Smooth muscle cell (in vitro differentiated cells): ENCODE measurements around the gene NPNT. TPM values are rescaled to one million over a fixed set of nuclear protein-coding genes. Genes with fewer than 3 reads are reported as not detected.
A peak's percentile ranks its signal among the peaks of the same experiment; 100 is the strongest.

ENCODE experiments used
- DNase-seq: peaks from one replicate; lab custom pipeline; 2025; ENCODE audit not compliant: unreplicated experiment; lab: John Stamatoyannopoulos, UW
- H2AFZ ChIP-seq: fragments of 200-600 bp; sonication (generic); 2 replicates; pipeline ENCODE4 v1.6.0; 2016; ENCODE audit warnings: antibody characterized with exemption, low read depth, mild to moderate bottlenecking
- H3F3A ChIP-seq: fragments of 200-600 bp; sonication (generic); 2 replicates; pipeline ENCODE4 v1.6.0; 2017; ENCODE audit warnings: antibody characterized with exemption, low read depth
- H3K27ac ChIP-seq: fragments of 200-600 bp; sonication (generic); 2 replicates; pipeline ENCODE4 v1.5.1; 2016; ENCODE audit warnings: low read depth, mild to moderate bottlenecking
- H3K27me3 ChIP-seq: fragments of 200-600 bp; sonication (generic); 2 replicates; pipeline ENCODE4 v1.6.1; 2016; ENCODE audit warnings: low read depth, mild to moderate bottlenecking
- H3K36me3 ChIP-seq: fragments of 200-600 bp; sonication (generic); 2 replicates; pipeline ENCODE4 v1.5.1; 2016; ENCODE audit warnings: low read depth
- H3K4me1 ChIP-seq: fragments of 200-600 bp; sonication (generic); 2 replicates; pipeline ENCODE4 v1.5.1; 2016; ENCODE audit warnings: low read depth
- H3K4me2 ChIP-seq: fragments of 200-600 bp; sonication (generic); 2 replicates; pipeline ENCODE4 v1.6.0; 2016; ENCODE audit warnings: mild to moderate bottlenecking
- H3K4me3 ChIP-seq: fragments of 200-600 bp; sonication (generic); 2 replicates; pipeline ENCODE4 v1.5.1; 2016; ENCODE audit warnings: mild to moderate bottlenecking
- H3K79me2 ChIP-seq: fragments of 200-600 bp; sonication (generic); 2 replicates; pipeline ENCODE4 v1.6.0; 2016; ENCODE audit warnings: low read depth, mild to moderate bottlenecking
- H3K9ac ChIP-seq: fragments of 200-600 bp; sonication (generic); 2 replicates; pipeline ENCODE4 v1.6.0; 2016; ENCODE audit warnings: low read depth
- H3K9me3 ChIP-seq: fragments of 200-600 bp; sonication (generic); replicated peaks from 2 replicates; pipeline ENCODE4 v1.5.1; 2016; ENCODE audit warnings: low read depth
- H4K20me1 ChIP-seq: fragments of 200-600 bp; sonication (generic); 2 replicates; pipeline ENCODE4 v1.6.0; 2016; ENCODE audit warnings: low read depth
- WGBS: methylation state at CpG from one replicate; pipeline ENCODE4 v1.1.7; 2016; ENCODE audit warnings: low lambda C conversion rate; 5-methylcytosine and 5-hydroxymethylcytosine counted together
- polyA plus RNA-seq: library from polyadenylated mRNA; unstranded; fragments of >200 nt; fragmentation: Nextera tagmentation; extraction: Ambion mirVana; gene quantifications from 2 replicates; pipeline ENCODE4 v1.2.1, GENCODE V29; 2016
- total RNA-seq: library from RNA; depleted of rRNA; stranded (reverse); fragments of >200 nt; gene quantifications from 2 replicates; pipeline ENCODE4 v1.2.3, GENCODE V29; 2014
- TF ChIP-seq, protein P1 (sequence below): fragments of 200-600 bp; sonication (generic); IDR thresholded peaks from 2 replicates; pipeline ENCODE4 v1.5.1; 2017; ENCODE audit warnings: borderline replicate concordance, mild to moderate bottlenecking, antibody characterized with exemption; ENCODE audit not compliant: insufficient read depth, poor library complexity, severe bottlenecking

The NPNT gene
- total and polyA plus RNA-seq, 2 experiments from 2014 or later: 0.43 to 0.45 TPM

DNA sequence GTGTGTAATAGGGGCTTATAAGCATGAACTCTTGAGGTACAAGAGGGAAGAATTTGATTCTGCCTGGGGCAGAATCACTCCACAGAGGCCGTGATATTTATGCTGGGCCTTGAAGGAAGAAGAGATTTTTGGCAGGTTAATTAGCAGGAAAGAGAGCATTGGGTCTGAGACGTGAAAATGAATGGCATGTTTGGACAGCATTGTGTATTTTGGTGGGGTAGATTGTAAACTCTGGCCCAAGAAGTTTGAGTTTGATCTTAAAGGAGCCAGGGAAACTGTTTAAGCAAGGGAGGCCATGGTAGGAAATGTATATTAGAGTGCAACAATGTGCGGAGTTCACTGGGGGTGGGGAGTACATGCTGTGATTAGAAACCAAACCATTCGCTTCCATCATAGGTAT is 62.4 kb downstream of the NPNT start:
- no peaks in the 10 kb centered on the region for H3K9me3 ChIP-seq
- no peak overlapping the region for H3K4me2 ChIP-seq
- H3K27ac ChIP-seq: no peak overlapping the region
- H3K36me3 ChIP-seq: no peaks in the 10 kb centered on the region
- TF ChIP-seq, protein P1, sequence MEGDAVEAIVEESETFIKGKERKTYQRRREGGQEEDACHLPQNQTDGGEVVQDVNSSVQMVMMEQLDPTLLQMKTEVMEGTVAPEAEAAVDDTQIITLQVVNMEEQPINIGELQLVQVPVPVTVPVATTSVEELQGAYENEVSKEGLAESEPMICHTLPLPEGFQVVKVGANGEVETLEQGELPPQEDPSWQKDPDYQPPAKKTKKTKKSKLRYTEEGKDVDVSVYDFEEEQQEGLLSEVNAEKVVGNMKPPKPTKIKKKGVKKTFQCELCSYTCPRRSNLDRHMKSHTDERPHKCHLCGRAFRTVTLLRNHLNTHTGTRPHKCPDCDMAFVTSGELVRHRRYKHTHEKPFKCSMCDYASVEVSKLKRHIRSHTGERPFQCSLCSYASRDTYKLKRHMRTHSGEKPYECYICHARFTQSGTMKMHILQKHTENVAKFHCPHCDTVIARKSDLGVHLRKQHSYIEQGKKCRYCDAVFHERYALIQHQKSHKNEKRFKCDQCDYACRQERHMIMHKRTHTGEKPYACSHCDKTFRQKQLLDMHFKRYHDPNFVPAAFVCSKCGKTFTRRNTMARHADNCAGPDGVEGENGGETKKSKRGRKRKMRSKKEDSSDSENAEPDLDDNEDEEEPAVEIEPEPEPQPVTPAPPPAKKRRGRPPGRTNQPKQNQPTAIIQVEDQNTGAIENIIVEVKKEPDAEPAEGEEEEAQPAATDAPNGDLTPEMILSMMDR: no peak
- H3F3A ChIP-seq: no peaks in the 10 kb centered on the region
- peaks cover 4% of the 10 kb centered on the region for H3K4me1 ChIP-seq
- DNase-seq: no peak
- H3K79me2 ChIP-seq: no peaks in the 10 kb centered on the region
- no peak overlapping the region for H3K4me3 ChIP-seq
- H4K20me1 ChIP-seq: no peaks in the 10 kb centered on the region
- no peak overlapping the region for H2AFZ ChIP-seq
- H3K27me3 ChIP-seq: no peaks in the 10 kb centered on the region
- no peak overlapping the region for H3K9ac ChIP-seq
- WGBS: 88% methylated on average over 4 of the region's 4 CpGs

DNA sequence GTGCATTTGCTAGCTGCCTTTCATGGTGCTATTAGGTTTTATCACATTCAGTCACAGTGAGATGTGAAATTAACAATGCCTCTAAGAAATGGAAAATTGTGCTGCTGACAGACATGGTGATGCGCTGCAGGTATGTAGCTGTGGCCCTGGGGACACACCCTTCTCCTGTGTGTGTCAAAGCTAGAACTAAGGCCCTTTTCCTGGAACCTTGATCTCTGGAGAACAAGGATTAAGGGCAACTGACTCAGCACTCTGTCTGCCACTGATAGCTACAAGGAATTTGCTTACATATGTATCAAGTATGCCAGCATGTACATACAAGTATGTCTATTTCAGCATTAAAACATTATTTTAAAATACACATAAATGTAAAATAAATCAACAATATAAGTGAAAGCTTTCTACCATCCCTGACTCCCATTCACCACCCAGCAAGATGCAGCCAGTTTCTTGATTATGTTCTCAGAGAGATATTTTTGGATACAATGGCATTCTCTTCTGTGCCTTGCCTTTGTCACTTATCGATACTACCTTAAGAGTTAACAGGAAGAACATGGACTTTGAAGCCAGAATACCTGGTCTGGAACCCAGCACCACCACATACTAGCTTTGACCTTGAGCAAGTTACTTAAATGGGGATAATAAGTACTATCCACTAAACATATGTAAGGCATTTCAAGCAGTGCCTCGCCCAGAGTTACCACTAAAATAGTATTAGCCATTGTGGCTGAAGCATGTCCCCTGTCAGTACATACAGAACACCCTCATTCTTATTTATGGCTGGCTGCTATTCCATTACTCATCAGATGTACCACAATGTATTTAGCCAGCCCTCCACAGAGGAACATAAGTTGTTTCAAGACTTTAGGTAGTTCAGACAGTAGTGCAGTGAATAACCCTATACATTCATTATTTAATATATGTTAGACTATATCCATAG is 68.5 kb downstream of the NPNT start:
- H3K4me3 ChIP-seq: no peak overlapping the region
- peak overlapping the region; percentile 94 for H3K27ac ChIP-seq
- no peak overlapping the region for H2AFZ ChIP-seq
- no peaks in the 10 kb centered on the region for H4K20me1 ChIP-seq
- DNase-seq: no peak
- peak overlapping the region; percentile 52 for H3K9ac ChIP-seq
- 66% methylated on average over 3 of the region's 3 CpGs for WGBS
- no peaks in the 10 kb centered on the region for H3K27me3 ChIP-seq
- TF ChIP-seq, protein P1: no peak
- no peaks in the 10 kb centered on the region for H3K4me1 ChIP-seq
- H3K36me3 ChIP-seq: no peaks in the 10 kb centered on the region
- peak overlapping the region; percentile 67 for H3K4me2 ChIP-seq
- H3F3A ChIP-seq: no peaks in the 10 kb centered on the region
- no peaks in the 10 kb centered on the region for H3K9me3 ChIP-seq
- H3K79me2 ChIP-seq: no peaks in the 10 kb centered on the region

DNA sequence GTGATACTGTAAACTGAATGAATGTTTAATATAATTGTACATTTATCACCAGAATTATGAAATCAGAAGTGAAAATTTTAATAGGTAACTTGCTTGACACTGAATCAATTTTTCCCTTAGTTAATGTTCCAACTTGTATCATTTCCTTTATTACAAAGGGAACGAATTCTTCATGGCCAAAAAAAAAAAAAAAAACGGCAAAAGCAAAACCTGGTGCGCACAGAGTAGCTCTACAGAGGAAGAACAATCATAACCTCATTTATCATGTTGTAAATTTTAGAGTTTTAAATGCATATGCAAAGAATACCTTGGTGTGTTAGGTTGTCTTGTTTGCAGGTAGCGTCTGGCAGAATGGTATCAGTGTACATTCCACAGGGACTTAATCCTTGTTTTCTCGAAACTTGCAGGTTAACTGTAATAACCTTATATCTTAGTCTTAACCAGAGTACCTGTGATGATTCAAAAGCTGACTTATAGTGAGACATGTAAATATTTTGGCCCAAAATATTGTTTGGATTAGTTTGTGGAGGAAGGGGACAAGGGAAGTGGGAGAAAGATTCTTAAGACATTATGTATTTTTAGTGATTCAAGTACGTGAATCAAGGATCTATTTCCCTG is 70.0 kb downstream of the NPNT start:
- H3K4me2 ChIP-seq: no peak overlapping the region

More for the DNA sequence above, 70.0 kb downstream of the NPNT start:
- Histone ChIP-seq H3K4me3 (no peak overlapping the region), H3K9ac (no peak overlapping the region), H3F3A (no peaks in the 10 kb centered on the region), H3K9me3 (no peaks in the 10 kb centered on the region), H2AFZ (no peak overlapping the region), H3K4me1 (no peaks in the 10 kb centered on the region), H4K20me1 (no peaks in the 10 kb centered on the region), H3K27ac (no peak overlapping the region), H3K27me3 (no peaks in the 10 kb centered on the region), H3K36me3 (no peaks in the 10 kb centered on the region), H3K79me2 (no peaks in the 10 kb centered on the region)
- 89% methylated on average over 6 of the region's 6 CpGs for WGBS
- TF ChIP-seq, protein P1: no peak
- no peak for DNase-seq
